Thymus (tissue), 11 donors: ENCODE results near the gene FAM90A1. TPM values are rescaled to one million over a fixed set of nuclear protein-coding genes. Genes with fewer than 3 reads are reported as not detected.
"Not testable (repeated sequence)": the region's sequence is repeated elsewhere in the genome, so short reads cannot be mapped to it uniquely, and the experiment has no call there.

Source experiments
- DNase-seq, 9 donors: peaks; one replicate each; pipeline ENCODE4 v3.0.0-alpha.2; 2013; ENCODE audit warnings: low spot score in 9 of 9, low read depth in 6 of 9, missing footprints in 1 of 9
- H3K27ac ChIP-seq, 2 donors: one replicate each; pipeline ENCODE4 v1.5.1; 2013; ENCODE audit warnings: control low read depth in 1 of 2, low read depth in 1 of 2, low read length in 1 of 2, mild to moderate bottlenecking in 1 of 2, moderate library complexity in 1 of 2
- H3K27me3 ChIP-seq, 2 donors: one replicate each; pipeline ENCODE4 v1.5.1; 2013; ENCODE audit warnings: low read length in 1 of 2; ENCODE audit not compliant: control insufficient read depth in 2 of 2, insufficient read depth in 1 of 2
- H3K36me3 ChIP-seq, 2 donors: one replicate each; pipeline ENCODE4 v1.5.1; 2013; ENCODE audit warnings: low read length in 1 of 2, mild to moderate bottlenecking in 1 of 2, moderate library complexity in 1 of 2; ENCODE audit not compliant: control insufficient read depth in 2 of 2, insufficient read depth in 2 of 2
- H3K4me1 ChIP-seq, 2 donors: one replicate each; pipeline ENCODE4 v1.5.1; 2013; ENCODE audit warnings: low read length in 2 of 2; ENCODE audit not compliant: control insufficient read depth in 2 of 2, insufficient read depth in 2 of 2
- H3K4me3 ChIP-seq, 2 donors: one replicate each; pipeline ENCODE4 v1.5.1; 2013; ENCODE audit warnings: low read length in 2 of 2, control low read depth in 1 of 2, mild to moderate bottlenecking in 1 of 2
- H3K9me3 ChIP-seq, 2 donors: one replicate each; pipeline ENCODE4 v1.5.1; 2013; ENCODE audit warnings: low read length in 1 of 2, mild to moderate bottlenecking in 1 of 2; ENCODE audit not compliant: control insufficient read depth in 2 of 2, insufficient read depth in 1 of 2
- WGBS: extraction: QIAGEN DNeasy Blood & Tissue Kit; methylation state at CpG from one replicate; pipeline ENCODE4 v1.1.7; 2013; 5-methylcytosine and 5-hydroxymethylcytosine counted together
- polyA plus RNA-seq: library from polyadenylated mRNA; stranded (reverse); fragments of 200-250 nt; gene quantifications from one replicate; pipeline ENCODE4 v1.2.3, GENCODE V29; 2013
- total RNA-seq: library from RNA; stranded (reverse); fragments of 120-200 nt; gene quantifications from one replicate; pipeline ENCODE4 v1.2.4, GENCODE V29; 2013
- donor health status: healthy.

Gene FAM90A1
- total and polyA plus RNA-seq, 2 donors = 0.24 to 0.37 TPM

- H3K27me3 ChIP-seq, H3K27ac ChIP-seq, DNase-seq, H3K4me3 ChIP-seq, H3K4me1 ChIP-seq, H3K9me3 ChIP-seq, H3K36me3 ChIP-seq: not testable (repeated sequence)
- 97% methylated on average over 4 of the region's 4 CpGs for WGBS
Observed at GRCh38 chr12:8246941-8247535, 19.6 kb upstream of the FAM90A1 start.

GRCh38 chr12:8243682-8244161 lies 16.3 kb upstream of the FAM90A1 start:
- peak in 7 of 9 donors; percentile 2 to 52 (median 12) for DNase-seq

GRCh38 chr12:8242880-8243681 lies 15.7 kb upstream of the FAM90A1 start:
- under 1% methylated on average over 57 of the region's 57 CpGs for WGBS

More at GRCh38 chr12:8243682-8244161, 16.3 kb upstream of the FAM90A1 start:
- 1% methylated on average over 35 of the region's 35 CpGs for whole genome bisulfite sequencing
- H3K9me3 ChIP-seq, H3K36me3 ChIP-seq, H3K27me3 ChIP-seq, H3K4me1 ChIP-seq: not testable (repeated sequence)
- H3K27ac ChIP-seq = peak overlapping the region; percentile 31 to 62
- H3K4me3 ChIP-seq = peak overlapping the region; percentile 57

GRCh38 chr12:8242622-8242879 lies 15.1 kb upstream of the FAM90A1 start:
- H3K9me3 ChIP-seq, DNase-seq, H3K27me3 ChIP-seq, H3K36me3 ChIP-seq, H3K4me1 ChIP-seq: not testable (repeated sequence)
- WGBS = under 1% methylated on average over 28 of the region's 28 CpGs
- Histone ChIP-seq H3K4me3 (peak overlapping the region; percentile 44 to 57), H3K27ac (peak overlapping the region in 1 of 2 donors; percentile 52)

More at GRCh38 chr12:8242880-8243681, 15.7 kb upstream of the FAM90A1 start:
- DNase-seq = peak; percentile 42 to 93 (median 78)
- H3K27me3 ChIP-seq, H3K36me3 ChIP-seq, H3K4me1 ChIP-seq, H3K9me3 ChIP-seq: not testable (repeated sequence)
- peak overlapping the region; percentile 57 for H3K4me3 ChIP-seq
- H3K27ac ChIP-seq = peak overlapping the region; percentile 62 to 70

GRCh38 chr12:8241917-8242621 lies 14.7 kb upstream of the FAM90A1 start:
- DNase-seq = peak in 5 of 9 donors; percentile 7 to 66 (median 18)
- Histone ChIP-seq H3K4me3 (peak overlapping the region; percentile 44 to 57), H3K27ac (peak overlapping the region in 1 of 2 donors; percentile 52)
- not testable (repeated sequence) for H3K27me3 ChIP-seq, H3K36me3 ChIP-seq, H3K9me3 ChIP-seq, H3K4me1 ChIP-seq
- WGBS = 14% methylated on average over 19 of the region's 20 CpGs

GRCh38 chr12:8240340-8241114 lies 13.1 kb upstream of the FAM90A1 start:
- DNase-seq, H3K4me1 ChIP-seq, H3K4me3 ChIP-seq, H3K27me3 ChIP-seq, H3K27ac ChIP-seq, H3K9me3 ChIP-seq, H3K36me3 ChIP-seq: not testable (repeated sequence)
- 91% methylated on average over 13 of the region's 13 CpGs for WGBS

GRCh38 chr12:8237031-8237430 lies 9.6 kb upstream of the FAM90A1 start:
- H3K27me3 ChIP-seq, H3K9me3 ChIP-seq, DNase-seq, H3K36me3 ChIP-seq, H3K4me1 ChIP-seq, H3K4me3 ChIP-seq, H3K27ac ChIP-seq: not testable (repeated sequence)
- 94% methylated on average over 12 of the region's 12 CpGs for WGBS

GRCh38 chr12:8235316-8236157 lies 8.1 kb upstream of the FAM90A1 start:
- not testable (repeated sequence) for H3K4me1 ChIP-seq, H3K27ac ChIP-seq, DNase-seq, H3K4me3 ChIP-seq, H3K27me3 ChIP-seq, H3K9me3 ChIP-seq, H3K36me3 ChIP-seq
- 96% methylated on average over 26 of the region's 26 CpGs for WGBS
